Coronary artery (tissue), 2 donors: ENCODE measurements around the gene SLITRK1.

ENCODE experiments used
- DNase-seq: peaks from one replicate; pipeline ENCODE4 v3.0.0-alpha.2; 2017; ENCODE audit warnings: low spot score
- H3K27ac ChIP-seq, 2 donors: fragments of 200-600 bp; sonication (generic); one replicate each; pipeline ENCODE4 v1.5.1; 2016 to 2019
- H3K4me3 ChIP-seq: fragments of 200-600 bp; sonication (generic); 2 replicates; pipeline ENCODE4 v1.5.1; 2016; ENCODE audit warnings: mild to moderate bottlenecking, moderate library complexity
- CTCF ChIP-seq: fragments of 200-600 bp; sonication (generic); IDR thresholded peaks from one replicate; pipeline ENCODE4 v1.5.1; 2019; ENCODE audit warnings: antibody characterized with exemption

The SLITRK1 gene

GRCh38 chr13:83880275-83881139, 1.8 kb downstream of the SLITRK1 start:
- no peak for DNase-seq
- peak overlapping the region; percentile 38 for H3K4me3 ChIP-seq
- H3K27ac ChIP-seq = no peak overlapping the region
- TF ChIP-seq CTCF = no peak

- TF ChIP-seq CTCF = no peak
- Histone ChIP-seq H3K27ac (no peak overlapping the region), H3K4me3 (peak overlapping the region; percentile 38)
- DNase-seq = no peak
These were observed 2.7 kb downstream of the SLITRK1 start for GRCh38 chr13:83879431-83880171.

DNA sequence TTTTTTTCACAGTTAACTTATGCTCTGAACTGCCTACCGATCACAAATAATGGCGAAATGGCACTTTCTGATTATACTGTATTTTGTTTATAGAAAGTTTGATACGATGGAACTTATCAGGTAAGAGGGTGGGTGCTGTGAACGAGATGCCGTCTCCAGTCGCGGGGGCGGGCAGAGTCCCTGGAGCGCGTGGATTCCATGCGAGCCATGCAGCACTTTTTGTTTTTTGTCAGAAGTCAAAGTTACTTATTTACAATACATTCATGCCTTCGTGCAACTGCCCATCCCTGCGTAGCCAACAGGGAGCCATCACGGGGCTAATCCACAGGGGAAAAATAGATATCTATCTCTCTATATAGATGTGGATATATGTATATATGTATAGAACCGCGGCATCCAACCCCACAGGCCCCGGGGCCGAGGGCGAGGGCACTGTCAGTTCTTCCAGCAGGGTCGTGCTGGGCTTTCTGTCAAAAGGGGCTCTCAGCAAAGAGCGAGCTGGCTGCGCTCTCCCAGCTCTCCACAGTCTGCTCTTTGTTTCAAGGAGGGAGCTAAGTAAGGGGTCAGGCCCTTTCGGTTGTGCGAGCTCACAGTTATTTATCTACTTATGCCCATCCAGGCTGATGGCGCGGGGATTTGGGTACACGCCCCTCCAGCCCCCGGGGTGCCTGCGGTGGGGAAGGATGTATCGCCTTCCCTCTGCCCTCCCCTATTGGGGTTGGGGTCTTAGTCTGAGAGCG, 3.4 kb downstream of the SLITRK1 start:
- H3K27ac ChIP-seq = no peak overlapping the region
- TF ChIP-seq CTCF = no peak
- no peak for DNase-seq
- H3K4me3 ChIP-seq = peak overlapping the region; percentile 38

DNA sequence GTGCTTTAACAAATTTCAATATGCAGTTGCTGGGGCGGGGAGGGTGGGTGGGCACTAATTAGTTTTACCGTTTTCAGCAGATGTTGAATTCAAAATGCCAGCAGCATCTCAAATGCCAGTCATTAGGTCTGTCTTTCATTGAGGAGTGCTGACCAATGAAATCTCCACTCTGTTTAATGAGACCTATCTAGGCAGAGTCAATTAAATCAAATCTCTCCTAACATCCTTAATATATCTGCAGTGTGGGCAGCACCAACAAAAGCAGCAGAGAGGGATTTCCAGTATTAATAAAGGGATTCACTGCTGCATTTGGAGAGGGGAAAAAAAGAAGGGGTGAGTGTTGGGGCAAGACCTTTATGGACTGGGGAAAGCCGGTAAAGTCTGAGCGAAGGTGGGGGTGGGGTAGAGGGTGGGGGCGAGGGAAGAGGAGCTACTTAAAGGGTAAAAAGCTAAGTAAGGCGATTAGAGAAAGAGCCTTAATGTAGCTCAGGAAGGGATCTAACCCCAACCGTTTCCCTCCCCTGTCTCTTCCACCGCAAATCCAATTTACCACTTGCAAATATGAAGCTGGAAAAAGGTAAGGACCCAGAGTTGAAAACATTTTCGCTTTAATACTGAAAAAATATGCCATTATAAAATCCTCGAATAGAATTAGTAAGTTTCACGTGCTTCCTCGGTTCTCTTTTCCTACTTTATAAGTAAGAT, 4.5 kb downstream of the SLITRK1 start:
- no peak for DNase-seq
- Histone ChIP-seq H3K27ac (no peak overlapping the region), H3K4me3 (no peak overlapping the region)
- TF ChIP-seq CTCF = no peak

DNA sequence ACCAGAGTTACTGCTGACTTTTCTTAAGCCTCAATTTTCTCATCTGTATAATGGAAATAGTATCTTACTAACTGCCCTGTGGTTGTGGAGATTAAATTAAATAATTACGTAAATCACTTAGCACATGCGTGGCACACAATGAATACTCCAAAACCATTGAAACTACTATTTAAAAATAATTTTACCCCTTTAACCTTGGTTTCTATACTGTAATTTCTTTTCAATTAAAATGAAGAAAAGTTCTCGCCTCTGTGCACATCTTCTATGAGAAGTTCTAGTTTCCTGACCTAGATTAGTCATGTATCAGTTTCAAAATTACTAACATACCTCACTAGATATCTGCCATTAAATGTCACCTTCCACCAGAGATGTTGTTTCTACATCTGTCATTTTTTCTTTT, 5.7 kb downstream of the SLITRK1 start:
- Histone ChIP-seq H3K27ac (no peak overlapping the region), H3K4me3 (no peak overlapping the region)
- TF ChIP-seq CTCF = no peak
- no peak for DNase-seq

DNA sequence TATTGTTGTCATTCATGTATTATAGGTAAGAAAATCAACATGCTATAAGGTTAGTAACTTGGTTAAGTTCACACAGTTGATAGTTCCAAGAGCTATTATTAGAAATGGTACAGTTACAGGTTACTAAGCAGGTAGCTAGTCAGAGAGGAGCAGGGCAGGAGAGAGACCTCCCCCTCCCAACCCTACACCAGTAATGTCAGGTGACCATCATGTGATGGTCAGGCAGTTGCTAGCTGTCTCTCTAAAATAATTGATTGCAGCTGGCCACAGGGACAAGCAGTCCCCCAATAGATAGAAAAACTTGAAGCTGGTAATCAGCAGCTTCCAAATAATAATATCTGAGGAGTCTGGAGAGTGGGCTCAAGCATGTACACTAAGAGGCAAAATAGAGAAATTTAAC, 14.6 kb downstream of the SLITRK1 start:
- H3K4me3 ChIP-seq = no peak overlapping the region
- DNase-seq = no peak
- H3K27ac ChIP-seq = no peak overlapping the region
- TF ChIP-seq CTCF = no peak
